ENCODE measurements around the gene HSPH1. TPM values are rescaled to one million over a fixed set of nuclear protein-coding genes. Genes with fewer than 3 reads are reported as not detected.

The HSPH1 gene
- total and polyA plus RNA-seq, 2 of the 13 experiments (the other 11 are each of a cell fraction or from before 2014, with no cell fraction given), result 13.0 to 62.9 TPM

GRCh38 chr13:31199849-31200636, 38.3 kb upstream of the HSPH1 start, which contains the start of gene B3GLCT (continued):
- TF ChIP-seq ZNF687 (CRISPR knock-in tag; IDR thresholded peaks at IDR 0.05), result peak; percentile 58
- TF ChIP-seq TBX2 (CRISPR knock-in tag; IDR thresholded peaks at IDR 0.05; ENCODE audit: borderline replicate concordance), result no peak
- no peak for TF ChIP-seq AKAP8 (CRISPR knock-in tag; IDR thresholded peaks at IDR 0.05)
- TF ChIP-seq, protein P1, sequence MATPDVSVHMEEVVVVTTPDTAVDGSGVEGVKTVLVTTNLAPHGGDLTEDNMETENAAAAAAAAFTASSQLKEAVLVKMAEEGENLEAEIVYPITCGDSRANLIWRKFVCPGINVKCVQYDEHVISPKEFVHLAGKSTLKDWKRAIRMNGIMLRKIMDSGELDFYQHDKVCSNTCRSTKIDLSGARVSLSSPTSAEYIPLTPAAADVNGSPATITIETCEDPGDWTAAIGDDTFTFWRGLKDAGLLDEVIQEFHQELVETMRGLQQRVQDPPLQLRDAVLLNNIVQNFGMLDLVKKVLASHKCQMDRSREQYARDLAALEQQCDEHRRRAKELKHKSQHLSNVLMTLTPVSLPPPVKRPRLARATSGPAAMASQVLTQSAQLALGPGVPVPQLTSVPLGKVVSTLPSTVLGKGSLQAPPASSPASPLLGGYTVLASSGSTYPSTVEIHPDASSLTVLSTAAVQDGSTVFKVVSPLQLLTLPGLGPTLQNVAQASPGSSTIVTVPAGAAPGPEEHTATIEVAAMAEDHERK (CRISPR knock-in tag; IDR thresholded peaks at IDR 0.05; ENCODE audit: low read depth), result no peak
- no peak for TF ChIP-seq NFYB (CRISPR knock-in tag; IDR thresholded peaks at IDR 0.05)
- no peak for TF ChIP-seq ZBTB33 (CRISPR knock-in tag; IDR thresholded peaks at IDR 0.05)
- no peak for TF ChIP-seq JUN (CRISPR knock-in tag; IDR thresholded peaks at IDR 0.05)
- TF ChIP-seq ZNF225 (CRISPR knock-in tag; IDR thresholded peaks at IDR 0.05), result no peak
- TF ChIP-seq RFX1 (IDR thresholded peaks at IDR 0.05), result no peak
- peak; percentile 81; the same call in 1 of the 2 replicates for TF ChIP-seq UBTF (CRISPR knock-in tag; IDR thresholded peaks at IDR 0.05)
- no peak for TF ChIP-seq ZFP82 (CRISPR knock-in tag; IDR thresholded peaks at IDR 0.05; ENCODE audit: borderline replicate concordance)
- TF ChIP-seq GMEB1 (CRISPR knock-in tag; IDR thresholded peaks at IDR 0.05; ENCODE audit: borderline replicate concordance), result no peak

All from HepG2 (cell line).